WTC11 (cell line): ENCODE data around the gene NBEA. TPM values are rescaled to one million over a fixed set of nuclear protein-coding genes. Genes with fewer than 3 reads are reported as not detected.

Experiments
- ATAC-seq: fragments of 200-7000 bp; cut with Tn5 transposase; 2 replicates; pipeline ENCODE4 v1.10.0; 2021; ENCODE audit warnings: mild to moderate bottlenecking, moderate library complexity
- CTCF ChIA-PET: fragments of 300-600 bp; sonication (Branson Sonifier 250); formaldehyde crosslinking; loops from one replicate; lab custom pipeline; 2021; ENCODE audit warnings: antibody characterized with exemption; lab: Charles Lee
- POLR2A ChIA-PET: fragments of 350-600 bp; sonication (Branson Sonifier 250); formaldehyde crosslinking; loops from one replicate; lab custom pipeline; 2021; ENCODE audit warnings: antibody characterized with exemption; lab: Charles Lee
- DNase-seq: peaks from one replicate; pipeline ENCODE4 v3.0.0; 2021; ENCODE audit warnings: low spot score
- H3K27ac Mint-ChIP-seq: 2 replicates; pipeline ENCODE4 v1.8.0; 2021; ENCODE audit warnings: mixed read lengths
- H3K27me3 Mint-ChIP-seq: 2 replicates; pipeline ENCODE4 v1.8.0; 2021; ENCODE audit warnings: low read depth, mild to moderate bottlenecking, moderate library complexity, mixed read lengths
- H3K36me3 Mint-ChIP-seq: 2 replicates; pipeline ENCODE4 v1.8.0; 2021; ENCODE audit warnings: mixed read lengths
- H3K4me1 Mint-ChIP-seq: 2 replicates; pipeline ENCODE4 v1.8.0; 2022; ENCODE audit warnings: mixed read lengths
- H3K4me3 Mint-ChIP-seq: 2 replicates; pipeline ENCODE4 v1.8.0; 2021; ENCODE audit warnings: mild to moderate bottlenecking, moderate library complexity, mixed read lengths
- H3K9me3 Mint-ChIP-seq: 2 replicates; pipeline ENCODE4 v1.8.0; 2021; ENCODE audit warnings: mixed read lengths
- CREB1 ChIP-seq: sonication (generic); formaldehyde crosslinking; IDR thresholded peaks from 2 replicates; pipeline ENCODE4 v1.8.0; 2023; ENCODE audit warnings: mild to moderate bottlenecking, missing genetic modification reagents
- E2F4 ChIP-seq: sonication (generic); formaldehyde crosslinking; IDR thresholded peaks from 2 replicates; pipeline ENCODE4 v1.8.1; 2022; ENCODE audit warnings: low read depth, mild to moderate bottlenecking, moderate library complexity, missing genetic modification reagents, borderline replicate concordance
- E2F5 ChIP-seq: sonication (generic); formaldehyde crosslinking; IDR thresholded peaks from 2 replicates; pipeline ENCODE4 v1.8.1; 2022; ENCODE audit warnings: mild to moderate bottlenecking, moderate library complexity, missing genetic modification reagents
- ELF4 ChIP-seq: sonication (generic); formaldehyde crosslinking; IDR thresholded peaks from 2 replicates; pipeline ENCODE4 v1.8.1; 2022; ENCODE audit warnings: low read depth, mild to moderate bottlenecking, moderate library complexity, missing genetic modification reagents
- EMX1 ChIP-seq: fragments of 250-450 bp; sonication (Bioruptor Pico); IDR thresholded peaks from 2 replicates; pipeline ENCODE4 v1.8.0; 2021; ENCODE audit warnings: mild to moderate bottlenecking
- FOXJ3 ChIP-seq: sonication (generic); formaldehyde crosslinking; IDR thresholded peaks from 2 replicates; pipeline ENCODE4 v1.9.0; 2021; ENCODE audit warnings: missing genetic modification reagents, mild to moderate bottlenecking, borderline replicate concordance
- FOXP1 ChIP-seq: sonication (generic); formaldehyde crosslinking; IDR thresholded peaks from 2 replicates; pipeline ENCODE4 v1.8.0; 2022; ENCODE audit warnings: missing genetic modification reagents, mild to moderate bottlenecking, moderate library complexity, borderline replicate concordance
- HMGXB4 ChIP-seq: sonication (generic); formaldehyde crosslinking; IDR thresholded peaks from 2 replicates; pipeline ENCODE4 v1.8.1; 2023; ENCODE audit warnings: mild to moderate bottlenecking, moderate library complexity, missing genetic modification reagents
- KAT7 ChIP-seq: sonication (generic); formaldehyde crosslinking; IDR thresholded peaks from 2 replicates; pipeline ENCODE4 v1.8.1; 2023; ENCODE audit warnings: missing genetic modification reagents, mild to moderate bottlenecking, borderline replicate concordance
- MLX ChIP-seq: sonication (generic); formaldehyde crosslinking; IDR thresholded peaks from 2 replicates; pipeline ENCODE4 v1.8.1; 2023; ENCODE audit warnings: mild to moderate bottlenecking, missing genetic modification reagents, moderate library complexity
- MYBL2 ChIP-seq: sonication (generic); formaldehyde crosslinking; IDR thresholded peaks from 2 replicates; pipeline ENCODE4 v1.8.1; 2023; ENCODE audit warnings: mild to moderate bottlenecking, moderate library complexity, missing genetic modification reagents
- OVOL2 ChIP-seq: fragments of 250-450 bp; sonication (Bioruptor Pico); IDR thresholded peaks from 2 replicates; pipeline ENCODE4 v1.9.0; 2021; ENCODE audit warnings: mild to moderate bottlenecking, borderline replicate concordance
- PREB ChIP-seq: sonication (generic); formaldehyde crosslinking; IDR thresholded peaks from 2 replicates; pipeline ENCODE4 v1.8.1; 2022; ENCODE audit warnings: mild to moderate bottlenecking, missing genetic modification reagents, moderate library complexity, borderline replicate concordance
- SMAD3 ChIP-seq: sonication (generic); formaldehyde crosslinking; IDR thresholded peaks from 2 replicates; pipeline ENCODE4 v1.8.0; 2022; ENCODE audit warnings: missing genetic modification reagents, mild to moderate bottlenecking, borderline replicate concordance
- SMAD4 ChIP-seq: sonication (generic); formaldehyde crosslinking; IDR thresholded peaks from 2 replicates; pipeline ENCODE4 v1.8.0; 2022; ENCODE audit warnings: mild to moderate bottlenecking, missing genetic modification reagents
- TEAD1 ChIP-seq: sonication (generic); formaldehyde crosslinking; IDR thresholded peaks from 2 replicates; pipeline ENCODE4 v1.8.0; 2022; ENCODE audit warnings: mild to moderate bottlenecking, missing genetic modification reagents
- TEAD4 ChIP-seq: sonication (generic); formaldehyde crosslinking; IDR thresholded peaks from 2 replicates; pipeline ENCODE4 v1.8.0; 2022; ENCODE audit warnings: mild to moderate bottlenecking, missing genetic modification reagents
- TP53 ChIP-seq: sonication (generic); formaldehyde crosslinking; IDR thresholded peaks from 2 replicates; pipeline ENCODE4 v1.8.1; 2023; ENCODE audit warnings: mild to moderate bottlenecking, missing genetic modification reagents
- ZBTB21 ChIP-seq: sonication (generic); formaldehyde crosslinking; IDR thresholded peaks from 2 replicates; pipeline ENCODE4 v1.8.1; 2023; ENCODE audit warnings: mild to moderate bottlenecking, missing genetic modification reagents, borderline replicate concordance
- ZBTB43 ChIP-seq: sonication (generic); formaldehyde crosslinking; IDR thresholded peaks from 2 replicates; pipeline ENCODE4 v1.8.1; 2023; ENCODE audit warnings: mild to moderate bottlenecking, missing genetic modification reagents
- ZNF232 ChIP-seq: sonication (generic); formaldehyde crosslinking; IDR thresholded peaks from 2 replicates; pipeline ENCODE4 v1.8.0; 2022; ENCODE audit warnings: mild to moderate bottlenecking, missing genetic modification reagents
- ZNF396 ChIP-seq: fragments of 250-450 bp; sonication (Bioruptor Pico); IDR thresholded peaks from 2 replicates; pipeline ENCODE4 v1.8.0; 2021; ENCODE audit warnings: mild to moderate bottlenecking, moderate library complexity, borderline replicate concordance
- ZNF423 ChIP-seq: fragments of 250-450 bp; sonication (Bioruptor Pico); IDR thresholded peaks from 2 replicates; pipeline ENCODE4 v2.1.2; 2022; ENCODE audit warnings: mild to moderate bottlenecking, moderate library complexity
- total RNA-seq: library from RNA; stranded (reverse); gene quantifications from 3 replicates; pipeline ENCODE4 v1.2.3, GENCODE V29; 2021

Gene NBEA
- total RNA-seq, 1 experiment from 2014 or later: 20.9 TPM

- Mint-ChIP-seq H3K27me3 (no peaks in the 10 kb centered on the region; the same call in 1 of the 2 replicates), H3K4me3 (no peak overlapping the region), H3K9me3 (0 out of 2 replicates have a peak, but pooled peaks cover 5% of the 10 kb centered on the region), H3K36me3 (no peaks in the 10 kb centered on the region), H3K4me1 (no peaks in the 10 kb centered on the region), H3K27ac (no peak overlapping the region; the same call in 1 of the 2 replicates)
- CTCF ChIA-PET: no interaction called here
- no peak for DNase-seq
- ATAC-seq: no peak
- TF ChIP-seq TEAD1 (CRISPR knock-in tag) (no peak), E2F5 (CRISPR knock-in tag) (no peak), TEAD4 (CRISPR knock-in tag) (no peak), KAT7 (CRISPR knock-in tag) (no peak), TP53 (CRISPR knock-in tag) (no peak)
- POLR2A ChIA-PET: no interaction called here
Measured at GRCh38 chr13:35411059-35411744, 469.1 kb downstream of the NBEA start.

- Mint-ChIP-seq H3K4me1 (no peaks in the 10 kb centered on the region), H3K9me3 (0 out of 2 replicates have a peak, but pooled peaks cover 3% of the 10 kb centered on the region), H3K27ac (no peak overlapping the region), H3K27me3 (no peaks in the 10 kb centered on the region), H3K4me3 (no peak overlapping the region), H3K36me3 (no peaks in the 10 kb centered on the region)
- no peak for TF ChIP-seq OVOL2 (CRISPR knock-in tag)
- CTCF ChIA-PET: no interaction called here
- no peak for ATAC-seq
- POLR2A ChIA-PET: no interaction called here
- DNase-seq: no peak
Measured at GRCh38 chr13:35448465-35448864, 506.4 kb downstream of the NBEA start.

- DNase-seq (no peak), ATAC-seq (no peak)
- 0 out of 2 replicates have a peak, but pooled peaks cover 3% of the 10 kb centered on the region for H3K9me3 Mint-ChIP-seq
- H3K4me1 Mint-ChIP-seq: no peaks in the 10 kb centered on the region
- ChIA-PET CTCF (no interaction called here), POLR2A (no interaction called here)
- H3K4me3 Mint-ChIP-seq: no peak overlapping the region
- no peaks in the 10 kb centered on the region for H3K27me3 Mint-ChIP-seq
- no peaks in the 10 kb centered on the region for H3K36me3 Mint-ChIP-seq
- no peak overlapping the region for H3K27ac Mint-ChIP-seq
- TF ChIP-seq FOXJ3 (CRISPR knock-in tag) (no peak), TP53 (CRISPR knock-in tag) (no peak), HMGXB4 (CRISPR knock-in tag) (no peak), EMX1 (no peak), ZNF396 (CRISPR knock-in tag) (no peak), SMAD3 (CRISPR knock-in tag) (no peak), ZBTB21 (CRISPR knock-in tag) (no peak), FOXP1 (CRISPR knock-in tag) (no peak), KAT7 (CRISPR knock-in tag) (no peak), CREB1 (CRISPR knock-in tag) (no peak), MYBL2 (CRISPR knock-in tag) (no peak), ZNF423 (CRISPR knock-in tag) (no peak), ZNF232 (CRISPR knock-in tag) (no peak), ELF4 (CRISPR knock-in tag) (no peak), MLX (CRISPR knock-in tag) (no peak), PREB (CRISPR knock-in tag) (no peak), SMAD4 (no peak), E2F4 (CRISPR knock-in tag) (no peak), ZBTB43 (no peak)
Measured at GRCh38 chr13:35449821-35450220, 507.8 kb downstream of the NBEA start.
